GM10266 (cell line): Measurements from ENCODE around the gene COL18A1.

Experiments used
- DNase-seq: peaks from one replicate; pipeline ENCODE4 v3.0.0; 2012; ENCODE audit errors: extremely low spot score
- TF ChIP-seq, protein P1 (sequence below): IDR thresholded peaks from 2 replicates; pipeline ENCODE4 v1.5.1; 2012; ENCODE audit warnings: mild to moderate bottlenecking, low read depth; ENCODE audit not compliant: control insufficient read depth, insufficient read depth; ENCODE audit errors: missing control alignments

Gene COL18A1

DNA sequence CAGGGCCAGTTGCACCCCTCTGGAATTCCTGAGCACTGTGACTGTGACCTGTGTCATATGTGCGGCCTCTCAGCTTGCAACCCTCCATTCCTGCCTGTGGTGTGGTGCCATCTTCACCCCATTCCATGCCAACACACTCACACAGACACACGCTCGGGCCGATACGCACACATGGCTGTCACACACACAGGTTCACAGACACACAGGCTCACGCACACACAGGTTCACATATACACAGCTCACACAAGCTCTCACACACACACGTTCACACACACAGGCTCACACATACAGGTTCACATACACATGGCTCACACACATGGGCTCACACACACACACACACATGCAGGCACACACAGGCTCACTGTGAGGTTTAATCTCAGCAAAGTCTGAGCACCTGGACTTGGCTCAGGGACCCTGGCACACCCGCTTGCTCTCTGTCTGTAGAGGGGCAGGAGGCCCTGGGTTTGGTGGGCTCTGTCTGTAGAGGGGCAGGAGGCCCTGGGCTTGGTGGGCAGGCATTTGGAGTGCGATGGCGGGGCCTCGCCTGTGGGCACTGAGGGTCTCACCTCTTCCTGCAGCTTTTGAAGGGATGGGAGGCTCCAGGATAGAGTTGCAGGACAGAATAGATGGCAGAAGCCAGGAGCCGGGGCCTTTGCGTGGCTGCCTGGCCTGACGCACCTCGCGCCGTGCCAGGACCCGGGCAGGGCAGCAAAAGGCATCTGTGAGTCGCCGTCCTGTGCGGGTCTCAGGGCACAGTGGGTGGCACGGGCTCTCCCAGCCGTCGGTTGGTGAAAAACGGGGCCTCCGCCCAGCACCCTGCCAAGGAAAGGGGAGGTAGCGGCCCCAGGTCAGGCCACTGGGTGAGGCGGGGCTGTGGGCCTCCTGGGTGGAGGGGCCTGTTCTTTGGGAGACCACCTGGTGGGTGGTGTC lies 17.1 kb downstream of the COL18A1 start:
- no peak for DNase-seq
- TF ChIP-seq, protein P1, sequence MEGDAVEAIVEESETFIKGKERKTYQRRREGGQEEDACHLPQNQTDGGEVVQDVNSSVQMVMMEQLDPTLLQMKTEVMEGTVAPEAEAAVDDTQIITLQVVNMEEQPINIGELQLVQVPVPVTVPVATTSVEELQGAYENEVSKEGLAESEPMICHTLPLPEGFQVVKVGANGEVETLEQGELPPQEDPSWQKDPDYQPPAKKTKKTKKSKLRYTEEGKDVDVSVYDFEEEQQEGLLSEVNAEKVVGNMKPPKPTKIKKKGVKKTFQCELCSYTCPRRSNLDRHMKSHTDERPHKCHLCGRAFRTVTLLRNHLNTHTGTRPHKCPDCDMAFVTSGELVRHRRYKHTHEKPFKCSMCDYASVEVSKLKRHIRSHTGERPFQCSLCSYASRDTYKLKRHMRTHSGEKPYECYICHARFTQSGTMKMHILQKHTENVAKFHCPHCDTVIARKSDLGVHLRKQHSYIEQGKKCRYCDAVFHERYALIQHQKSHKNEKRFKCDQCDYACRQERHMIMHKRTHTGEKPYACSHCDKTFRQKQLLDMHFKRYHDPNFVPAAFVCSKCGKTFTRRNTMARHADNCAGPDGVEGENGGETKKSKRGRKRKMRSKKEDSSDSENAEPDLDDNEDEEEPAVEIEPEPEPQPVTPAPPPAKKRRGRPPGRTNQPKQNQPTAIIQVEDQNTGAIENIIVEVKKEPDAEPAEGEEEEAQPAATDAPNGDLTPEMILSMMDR = no peak

DNA sequence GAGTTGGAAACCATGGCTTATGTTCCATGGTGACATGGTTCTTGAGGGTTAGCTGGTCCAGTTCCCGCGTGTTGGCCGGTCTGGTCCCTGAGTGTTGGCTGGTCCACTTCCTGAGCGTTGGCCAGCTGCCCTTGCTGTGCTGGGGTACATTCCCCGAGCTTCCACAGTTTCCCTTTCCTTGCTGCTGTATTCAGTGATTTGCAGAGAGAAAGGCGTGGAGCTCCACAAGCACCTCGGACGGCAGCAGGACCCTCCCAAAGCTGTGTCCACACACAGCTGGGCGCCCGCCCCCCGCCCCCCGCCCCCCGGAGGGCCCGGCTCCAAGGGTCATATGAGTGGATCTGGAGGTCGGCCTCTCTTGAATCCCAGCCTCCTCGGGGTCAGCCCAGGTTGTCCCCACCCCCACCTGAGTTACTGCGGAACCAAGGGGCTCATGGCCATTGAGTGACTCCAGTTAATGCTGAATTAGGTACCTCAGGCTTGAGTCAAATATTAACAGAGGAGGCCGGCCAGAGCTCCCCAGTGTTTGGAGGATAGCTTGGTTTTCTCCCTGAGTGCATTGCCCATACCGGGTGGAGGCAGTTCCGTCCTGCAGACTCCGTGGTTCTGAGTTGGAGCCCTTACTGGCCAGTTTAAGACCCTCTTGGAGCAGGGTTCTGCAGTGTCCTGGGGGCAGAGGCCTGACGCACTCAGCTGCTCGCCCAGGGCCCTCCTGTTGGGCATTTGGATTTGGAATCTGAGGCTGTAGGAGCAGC lies 18.4 kb downstream of the COL18A1 start:
- TF ChIP-seq, protein P1 = no peak
- no peak for DNase-seq

DNA sequence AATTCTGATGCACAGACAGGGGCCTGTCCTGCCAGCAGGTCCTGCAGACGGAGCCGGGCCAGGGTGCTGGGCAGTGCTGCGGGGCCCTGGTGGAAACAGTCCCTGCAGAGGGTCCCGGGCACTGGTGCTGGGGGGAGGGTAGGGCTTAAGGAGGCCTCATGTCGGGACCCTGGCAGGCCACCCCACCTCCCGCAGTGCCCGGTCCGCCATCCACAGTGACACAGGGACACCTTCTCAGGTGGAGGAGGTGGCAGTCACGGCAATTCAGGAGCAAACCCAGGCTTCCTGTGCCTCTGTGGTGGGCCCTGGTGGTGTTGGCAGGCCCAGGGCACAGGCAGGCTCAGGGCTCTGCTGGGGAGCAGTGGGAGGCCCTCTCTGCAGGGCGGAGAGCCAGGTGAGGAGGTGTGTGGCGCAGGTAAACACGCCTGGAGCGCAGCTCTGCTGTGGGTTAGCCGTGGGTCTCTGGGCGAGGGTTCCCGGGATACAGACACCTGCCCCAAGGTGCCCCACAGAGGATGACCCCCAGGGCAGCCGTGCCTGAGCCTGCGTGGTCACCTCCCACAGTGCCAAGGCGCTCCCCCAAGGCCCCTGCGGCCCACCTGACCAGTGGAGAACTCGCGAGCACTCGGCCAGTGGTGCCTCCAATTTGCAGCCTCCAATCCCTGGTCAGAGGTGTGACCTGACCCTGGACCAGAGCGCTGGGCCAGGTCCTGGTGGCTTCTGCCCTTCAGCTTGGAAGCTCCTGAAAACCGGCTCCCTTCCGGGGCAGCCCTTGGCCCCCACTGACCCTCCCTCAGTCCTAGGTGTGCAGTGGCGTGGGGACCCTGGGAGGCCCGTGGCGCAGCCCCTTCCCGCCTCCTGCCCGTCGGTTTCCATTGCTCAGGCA lies 19.2 kb downstream of the COL18A1 start:
- DNase-seq = no peak
- TF ChIP-seq, protein P1 = no peak

DNA sequence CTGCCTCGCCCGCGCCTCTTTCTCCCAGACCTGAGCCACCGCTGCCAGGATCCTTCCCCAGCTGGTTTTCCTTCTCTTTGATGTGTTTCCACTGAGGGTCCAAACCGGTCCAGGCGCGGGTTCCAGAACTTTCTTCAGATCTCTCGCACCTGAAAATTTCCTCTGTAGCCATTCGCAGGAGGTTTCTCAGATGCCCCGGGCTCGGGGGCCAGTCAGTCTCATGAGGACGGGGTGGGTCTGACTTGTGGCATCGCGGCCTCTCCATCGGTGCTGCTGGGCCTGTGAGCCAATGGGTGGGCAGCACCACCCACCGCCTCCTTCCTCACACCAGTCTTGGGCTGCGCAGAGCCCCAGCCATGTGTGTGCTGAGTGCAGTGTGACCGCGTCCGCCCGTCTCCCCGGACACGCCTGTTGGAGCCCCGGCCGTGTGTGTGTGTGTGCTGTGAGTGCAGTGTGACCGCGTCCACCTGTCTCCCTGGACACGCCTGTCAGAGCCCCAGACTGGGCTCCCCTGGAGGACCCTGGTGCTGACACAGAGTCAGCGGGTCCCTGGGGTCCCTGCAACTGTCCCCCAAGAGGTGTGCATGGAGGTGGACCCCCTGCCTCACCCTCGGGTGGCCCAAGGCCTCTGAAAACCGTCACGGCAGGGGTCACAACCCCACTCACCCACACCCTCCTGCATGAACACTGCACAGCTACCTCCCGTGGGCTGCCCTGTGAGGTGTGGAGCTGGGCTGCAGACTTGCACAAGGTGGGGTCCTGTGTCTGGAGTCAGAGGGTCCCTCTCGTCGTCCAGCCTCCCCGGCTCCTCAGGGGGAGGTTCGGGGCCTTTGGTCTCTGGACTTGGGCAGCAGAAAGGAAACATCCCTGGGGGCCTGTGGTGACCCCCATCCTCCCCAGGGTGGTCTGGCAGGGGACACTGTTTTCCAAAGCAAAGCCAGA lies 20.2 kb downstream of the COL18A1 start:
- DNase-seq = no peak
- TF ChIP-seq, protein P1 = no peak

DNA sequence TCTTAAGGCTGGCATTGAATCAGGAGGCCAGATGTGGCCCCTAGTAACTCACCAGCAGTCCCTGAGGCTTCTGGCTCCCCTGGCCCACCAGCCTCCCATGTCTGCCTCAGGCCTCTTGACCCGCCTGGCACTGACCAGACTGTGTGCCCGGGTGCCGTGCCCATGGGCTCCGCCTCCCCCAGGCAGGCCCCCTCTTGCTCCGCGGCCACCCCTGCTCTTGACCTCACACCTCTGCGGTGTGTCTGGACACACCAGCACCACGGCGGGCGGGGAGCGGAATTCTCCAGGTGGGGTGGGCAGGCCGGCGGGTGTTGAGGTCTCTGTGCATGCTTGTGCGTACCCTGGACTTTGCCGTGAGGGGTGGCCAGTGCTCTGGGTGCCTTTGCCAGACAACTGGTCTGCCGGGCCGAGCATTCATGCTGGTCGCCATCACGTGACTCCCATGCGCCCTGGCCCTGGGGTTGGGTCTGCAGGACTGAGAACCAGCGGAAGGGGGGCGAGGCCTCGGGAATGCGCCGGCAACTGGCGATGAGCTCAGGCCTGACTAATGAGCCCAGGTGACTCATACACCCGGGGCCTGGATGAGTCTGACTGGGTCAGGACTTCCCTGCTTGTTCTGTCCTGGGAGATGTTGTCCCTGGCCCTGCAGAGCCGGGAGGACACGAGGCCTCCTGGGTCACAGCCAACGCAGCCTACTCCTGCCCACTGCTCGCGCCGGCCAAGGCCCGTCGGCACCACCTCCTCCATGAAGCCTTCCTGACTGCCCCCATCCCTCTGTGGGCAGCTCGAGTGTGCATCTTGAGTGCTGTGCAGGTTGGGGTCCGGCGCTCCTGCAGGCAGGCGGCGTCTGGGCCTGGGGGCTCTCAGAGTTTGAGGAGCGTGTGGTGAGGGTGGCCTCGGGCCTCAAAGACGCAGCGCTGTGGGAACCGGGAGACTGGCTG lies 22.6 kb downstream of the COL18A1 start:
- TF ChIP-seq, protein P1 = no peak
- no peak for DNase-seq
